T follicular helper cell (primary cell): ENCODE data around the gene CDA.
"Not testable (repeated sequence)": the region's sequence is repeated elsewhere in the genome, so short reads cannot be mapped to it uniquely, and the experiment has no call there.

ENCODE experiments used
- DNase-seq: peaks from one replicate; pipeline ENCODE4 v3.0.0-alpha.2; 2020; ENCODE audit warnings: low read depth

The CDA gene

GRCh38 chr1:20586953-20587660 is 1.8 kb upstream of the CDA start:
- no peak for DNase-seq

- DNase-seq = no peak
Measured at GRCh38 chr1:20587661-20588053, 1.2 kb upstream of the CDA start.

DNA sequence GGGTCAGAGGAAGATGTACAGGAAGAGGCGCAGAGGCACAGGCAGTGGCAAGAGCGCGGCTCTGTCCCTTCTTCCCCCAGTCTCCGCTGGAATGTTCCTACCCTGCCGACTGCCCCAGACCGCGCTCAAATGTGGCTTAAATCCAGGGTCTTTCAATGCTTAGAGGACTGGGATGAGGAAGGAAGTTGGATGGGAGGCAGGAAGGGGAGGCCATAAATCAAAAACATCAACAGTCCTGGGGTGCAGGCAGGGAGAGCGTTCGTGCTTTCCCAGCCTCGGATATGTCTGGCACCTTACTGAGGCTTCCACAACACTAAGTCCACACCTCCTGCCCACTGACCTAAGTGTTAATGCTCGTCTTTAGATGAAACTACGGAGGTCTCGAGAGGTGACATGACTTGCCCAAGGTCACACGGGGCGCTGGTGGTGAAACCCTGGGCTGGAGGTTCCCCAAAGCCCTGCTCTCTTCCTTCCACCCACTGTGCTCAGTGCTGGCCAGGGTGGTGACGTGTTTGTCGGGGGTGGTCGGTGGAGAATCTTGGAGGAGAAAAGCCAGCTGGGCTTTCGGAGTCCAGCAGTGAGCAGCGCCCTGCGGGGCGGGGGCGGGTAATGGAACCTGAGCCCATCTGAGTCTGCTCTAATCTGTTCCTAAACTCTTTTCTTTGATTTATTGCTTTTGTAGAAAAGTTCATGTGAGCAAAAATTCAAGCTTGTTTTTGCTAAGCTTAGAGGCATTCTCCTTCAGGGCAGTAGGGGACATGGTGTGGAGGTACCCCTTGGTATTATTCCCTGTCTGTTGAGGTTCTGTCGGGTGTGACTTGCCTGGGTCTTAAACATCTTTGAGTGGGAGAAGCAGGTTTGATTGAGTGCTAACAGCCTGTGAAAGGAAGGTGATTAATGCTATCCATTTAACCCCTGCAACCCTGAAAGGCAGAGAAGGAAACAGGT is 708 bp downstream of the CDA start:
- no peak for DNase-seq

DNA sequence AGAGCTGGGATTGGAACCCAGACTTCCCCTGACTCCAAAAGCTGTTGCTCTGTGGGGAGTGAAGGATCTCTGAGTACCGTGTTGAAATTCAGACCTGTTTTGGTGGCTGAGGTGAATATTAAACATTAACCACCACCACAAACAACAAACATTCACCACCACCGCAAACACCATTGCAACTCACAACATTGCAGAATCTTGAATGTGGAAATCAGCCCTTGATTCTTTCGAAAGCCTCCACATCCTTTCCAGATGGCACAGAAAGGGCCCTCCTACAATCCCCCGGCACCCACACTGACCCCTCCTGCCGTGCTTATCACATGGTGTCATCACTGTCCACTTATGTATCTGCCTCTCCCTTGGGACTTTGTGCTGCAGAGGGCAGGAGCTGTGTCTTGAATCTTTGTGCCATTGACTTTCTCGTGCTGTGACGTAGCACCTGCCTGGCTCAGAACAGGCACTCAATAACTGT is 1.4 kb downstream of the CDA start:
- no peak for DNase-seq

GRCh38 chr1:20593756-20594155 is 4.9 kb downstream of the CDA start:
- DNase-seq = no peak

GRCh38 chr1:20594746-20595145 is 5.8 kb downstream of the CDA start:
- no peak for DNase-seq

- no peak for DNase-seq
Measured at GRCh38 chr1:20596106-20596505, 7.2 kb downstream of the CDA start.

- DNase-seq = no peak
Measured at GRCh38 chr1:20597650-20598049, 8.8 kb downstream of the CDA start.

DNA sequence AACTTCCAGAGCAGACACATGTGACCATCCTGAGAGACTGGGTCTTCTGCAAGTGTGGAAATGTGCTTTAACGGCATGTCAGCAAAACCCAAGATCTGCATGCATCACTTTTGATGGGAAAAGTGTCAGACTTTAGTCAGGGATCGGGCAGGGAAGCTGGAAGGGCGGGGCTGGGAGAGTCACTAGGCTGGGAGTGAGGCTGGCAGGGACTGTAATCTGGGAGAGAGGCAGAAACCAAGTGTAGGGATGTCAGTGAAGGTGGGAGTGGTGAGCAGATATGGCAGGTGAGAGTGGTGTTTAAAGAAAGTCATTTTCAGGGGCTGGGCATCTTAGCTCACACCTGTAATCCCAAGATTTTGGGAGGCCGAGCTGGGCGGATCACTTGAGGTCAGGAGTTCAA is 11.3 kb downstream of the CDA start:
- DNase-seq = no peak

DNA sequence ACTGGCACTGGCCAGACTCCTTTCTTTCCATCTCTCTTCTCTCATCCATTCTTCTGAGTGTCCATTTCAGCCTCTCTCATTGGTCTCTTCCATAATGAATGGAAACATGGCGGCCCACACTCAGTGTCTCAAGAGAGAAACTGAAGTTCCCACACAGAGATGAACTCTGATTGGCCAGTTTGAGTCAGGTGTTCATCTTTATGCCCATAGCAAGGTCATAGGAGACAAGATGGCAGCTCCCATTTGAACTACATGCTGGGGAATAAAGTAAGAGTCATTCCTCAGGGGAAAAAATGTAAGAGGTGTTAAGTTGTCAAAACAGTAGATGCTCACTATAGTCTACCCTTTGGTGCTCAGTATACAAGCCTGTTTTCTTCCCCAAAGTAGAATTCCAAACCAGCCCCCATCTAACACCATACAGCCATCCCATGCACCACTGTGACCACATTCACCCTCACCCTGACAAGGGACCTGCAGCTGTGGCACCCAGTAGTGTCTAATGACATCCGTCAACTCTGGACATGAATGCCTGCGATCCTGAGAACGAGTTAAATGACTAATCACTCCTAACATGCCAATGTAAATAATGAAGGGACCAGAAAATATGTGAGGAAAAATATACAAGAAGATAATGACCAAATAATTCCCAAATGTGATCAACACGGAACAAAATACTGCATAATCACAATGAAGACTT is 12.4 kb downstream of the CDA start:
- DNase-seq = no peak

GRCh38 chr1:20602851-20603450 is 14.1 kb downstream of the CDA start:
- DNase-seq = no peak

DNA sequence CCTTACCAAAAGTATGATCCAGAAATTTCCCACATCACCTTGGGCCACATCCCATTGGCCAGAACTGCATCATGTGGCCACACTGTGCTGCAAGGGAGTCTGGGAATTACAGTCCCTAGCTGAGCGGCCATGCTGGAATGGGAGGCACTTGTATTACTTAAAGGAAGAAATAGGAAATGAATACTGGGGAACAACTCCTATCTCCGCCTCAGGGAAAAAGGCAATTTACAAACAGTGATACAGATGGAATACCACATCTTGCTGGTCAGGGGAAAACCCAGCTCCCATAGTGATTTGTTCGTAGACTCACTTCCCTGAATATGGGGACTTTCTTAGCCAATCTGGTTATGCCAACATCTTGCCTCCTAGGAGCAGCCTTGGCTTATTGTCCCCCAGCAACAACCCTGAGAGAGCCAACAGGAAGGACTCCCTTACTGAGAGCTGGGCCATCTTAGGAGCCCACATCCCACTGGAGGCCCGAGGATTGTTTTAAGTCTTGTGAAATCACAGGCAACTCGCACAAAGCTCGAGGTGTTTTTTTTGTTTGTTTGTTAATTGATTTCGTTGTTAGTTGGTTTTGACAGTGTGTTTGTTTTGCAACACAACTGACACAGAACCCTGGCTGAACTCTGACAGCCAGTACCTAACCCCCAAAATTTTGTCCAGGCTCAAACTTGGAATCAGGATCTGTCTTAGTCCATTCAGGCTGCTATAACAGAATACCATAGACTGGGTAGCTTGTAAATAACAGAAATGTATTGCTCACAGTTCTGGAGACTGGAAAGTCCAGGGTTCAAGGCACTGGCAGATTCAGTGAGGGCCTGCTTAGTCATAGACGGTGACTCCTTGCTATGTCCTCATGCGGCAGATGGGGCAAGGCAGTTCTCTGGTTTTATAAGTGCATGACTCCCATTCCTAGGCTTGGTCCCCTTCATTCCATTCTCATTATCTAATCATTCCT is 14.9 kb downstream of the CDA start:
- DNase-seq = no peak

- no peak for DNase-seq
Measured at GRCh38 chr1:20604678-20605077, 15.8 kb downstream of the CDA start.

GRCh38 chr1:20606801-20607570 is 18.1 kb downstream of the CDA start:
- not testable (repeated sequence) for DNase-seq

- no peak for DNase-seq
Measured at GRCh38 chr1:20609541-20609940, 20.6 kb downstream of the CDA start.

DNA sequence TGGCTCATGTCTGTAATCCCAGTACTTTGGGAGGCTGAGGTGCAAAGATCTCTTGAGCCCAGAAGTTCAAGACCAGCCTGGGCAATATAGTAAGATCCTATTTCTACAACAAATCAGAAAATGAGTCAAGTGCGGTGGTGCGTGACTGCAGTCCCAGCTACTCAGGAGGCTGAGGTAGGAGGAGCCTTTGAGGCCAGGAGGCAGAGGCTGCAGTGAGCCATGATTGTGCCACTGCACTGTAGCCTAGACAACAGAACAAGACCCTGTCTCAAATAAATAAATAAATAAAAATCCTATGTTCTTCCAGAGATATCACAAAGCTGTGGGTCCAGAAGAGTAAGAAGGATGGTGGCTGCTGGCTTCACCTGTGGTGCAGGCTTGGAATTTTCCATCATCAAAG is 22.1 kb downstream of the CDA start:
- no peak for DNase-seq

DNA sequence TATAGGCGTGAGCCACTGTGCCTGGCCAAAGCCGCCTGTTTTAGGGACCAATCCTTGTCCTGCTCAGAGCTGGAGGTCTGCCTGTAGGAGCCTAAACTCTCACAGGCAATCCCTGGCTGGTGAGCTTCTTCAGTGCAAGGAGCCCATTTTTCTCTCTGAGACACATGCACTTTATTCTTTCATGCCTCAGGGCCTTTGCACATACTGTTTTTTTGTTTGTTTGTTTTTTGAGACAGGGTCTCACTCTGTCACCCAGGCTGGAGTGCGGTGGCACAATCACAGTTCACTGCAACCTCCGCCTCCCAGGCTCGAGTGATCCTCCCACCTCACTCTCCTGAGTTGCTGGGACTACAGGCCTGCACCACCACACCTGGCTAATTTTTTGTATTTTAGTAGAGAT is 22.8 kb downstream of the CDA start:
- no peak for DNase-seq

DNA sequence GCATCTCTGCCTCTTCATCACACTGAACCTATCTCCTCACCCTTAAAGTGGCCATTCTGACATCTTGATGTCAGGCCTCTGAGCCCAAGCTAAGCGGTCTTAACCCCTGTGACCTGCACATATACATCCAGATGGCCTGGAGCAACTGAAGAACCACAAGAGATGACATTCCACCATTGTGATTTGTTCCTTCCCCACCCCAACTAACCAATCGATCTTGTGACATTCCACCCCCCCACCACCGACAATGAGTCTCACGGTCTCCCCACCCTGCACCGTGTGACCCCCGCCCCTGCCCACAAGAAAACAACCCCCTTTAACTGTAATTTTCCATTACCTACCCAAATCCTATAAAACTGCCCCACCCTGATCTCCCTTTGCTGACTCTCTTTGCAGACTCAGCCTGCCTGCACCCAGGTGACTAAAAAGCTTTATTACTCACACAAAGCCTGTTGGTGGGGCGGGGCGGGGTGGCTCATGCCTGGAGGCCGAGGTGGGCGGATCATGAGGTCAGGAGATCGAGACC is 23.4 kb downstream of the CDA start:
- no peak for DNase-seq

GRCh38 chr1:20614131-20614579 is 25.3 kb downstream of the CDA start:
- DNase-seq = no peak
